Right kidney (tissue), 9 donors: ENCODE results near the gene PAGE2B.
"Not testable (repeated sequence)": the region's sequence is repeated elsewhere in the genome, so short reads cannot be mapped to it uniquely, and the experiment has no call there.

Experiments
- DNase-seq: peaks from one replicate; pipeline ENCODE4 v3.0.0-alpha.2; 2016
- long read RNA-seq, 8 donors: transcript quantifications; one replicate each; lab custom pipeline, GENCODE V29; 2026

Gene PAGE2B, protein sequence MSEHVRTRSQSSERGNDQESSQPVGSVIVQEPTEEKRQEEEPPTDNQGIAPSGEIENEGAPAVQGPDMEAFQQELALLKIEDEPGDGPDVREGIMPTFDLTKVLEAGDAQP
- long read RNA-seq, donor 1, result 0 reads
- long read RNA-seq, donor 2, result 0 reads
- long read RNA-seq, donor 3, result 0 reads
- long read RNA-seq, donor 4, result 0 reads
- long read RNA-seq, donor 5, result 0 reads
- long read RNA-seq, donor 6, result 0 reads
- long read RNA-seq, donor 7, result 0 reads
- long read RNA-seq, donor 8, result 0 reads

DNA sequence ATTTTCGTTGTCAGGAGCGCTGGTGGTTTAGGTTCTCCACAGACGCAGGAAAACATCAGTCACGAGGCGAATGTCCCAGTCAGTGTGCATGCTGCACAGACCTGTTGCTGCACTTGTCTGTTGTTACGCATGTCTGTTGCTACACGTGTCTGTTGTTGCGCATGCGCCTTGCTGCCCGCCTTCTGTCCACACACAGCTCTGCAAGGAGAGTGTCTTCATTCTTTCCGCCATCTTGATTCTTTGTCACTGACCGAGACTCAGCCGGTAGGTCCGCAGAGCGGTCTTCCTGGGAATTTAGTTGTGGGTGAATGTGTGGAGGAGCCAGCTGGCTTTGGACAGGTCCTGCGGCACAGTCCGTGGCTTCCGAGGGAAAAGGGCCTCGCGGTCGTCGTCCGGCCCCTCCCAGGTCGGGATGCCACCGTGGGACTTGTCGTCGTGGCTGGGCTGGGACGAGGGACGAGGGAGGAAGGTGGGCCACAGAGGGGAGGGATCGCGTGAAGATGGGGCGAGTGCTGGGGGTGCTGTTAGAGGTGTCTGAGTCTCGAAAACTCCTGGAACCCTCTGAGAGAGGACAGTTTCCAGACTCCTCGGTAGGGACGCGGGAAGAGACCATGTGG, at the start of gene PAGE2B:
Gene PAGE2B (plus strand): TSS at position 180 of the 617 bp plus-strand sequence. CDS start 1,012 bp downstream, outside the sequence.
- no peak for DNase-seq

DNA sequence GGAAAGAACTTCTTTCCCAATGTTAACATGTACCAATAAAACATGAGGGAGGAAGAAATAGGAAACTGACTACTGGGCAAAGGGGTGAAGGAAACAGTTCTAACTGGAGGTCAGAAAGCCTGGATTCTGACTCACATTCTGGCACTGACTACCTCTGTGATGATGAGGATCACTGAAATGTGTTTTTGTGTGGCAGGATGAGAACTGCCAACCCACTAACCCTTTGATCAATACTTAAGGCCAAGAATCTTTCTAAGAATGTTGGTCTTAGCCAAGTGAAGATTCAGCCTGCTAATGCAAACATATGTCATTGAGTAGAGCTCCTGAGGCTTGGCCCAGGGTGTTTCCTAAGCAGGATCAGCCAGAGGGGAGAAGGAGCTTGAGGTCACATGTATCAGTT, 48.7 kb upstream of the PAGE2B start:
- no peak for DNase-seq

DNA sequence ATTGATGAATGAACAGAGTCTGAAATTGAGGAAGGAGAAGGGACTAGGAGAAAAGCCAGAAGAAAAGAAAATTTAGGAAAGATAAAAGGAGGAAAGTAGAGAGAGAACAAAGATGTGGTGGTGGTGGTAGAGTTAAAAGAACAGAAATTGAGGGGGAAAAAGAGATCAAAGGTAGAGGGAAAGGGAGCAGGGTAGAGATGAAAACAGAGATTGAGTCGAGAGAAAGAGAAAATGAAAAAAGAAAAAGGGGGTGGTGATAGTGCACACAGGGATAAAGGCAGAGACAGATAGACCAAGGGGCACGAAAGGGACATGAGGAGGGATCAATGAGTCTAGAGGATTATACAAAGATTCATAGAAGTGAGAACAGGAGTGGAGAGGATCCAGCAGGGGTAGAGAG, 48.0 kb upstream of the PAGE2B start:
- DNase-seq, result no peak

DNA sequence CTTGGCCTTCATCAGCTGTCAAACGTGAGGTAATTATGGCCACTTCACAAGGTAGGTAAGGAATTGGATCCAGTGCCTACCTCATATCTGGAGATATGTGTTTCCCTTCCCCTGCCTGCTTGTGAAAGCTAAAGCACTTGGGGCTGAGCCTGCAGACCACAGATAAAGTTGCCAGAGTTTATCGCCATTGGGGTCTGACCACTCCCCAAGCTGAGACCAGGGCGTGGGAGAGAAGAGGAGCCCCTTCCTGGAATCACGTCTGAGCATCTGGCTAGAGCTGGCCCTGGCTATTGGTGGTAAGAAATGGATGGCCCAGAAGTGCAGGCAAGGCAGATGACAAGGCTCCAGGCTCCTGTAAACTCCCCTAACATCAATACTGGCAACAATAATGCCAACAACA, 46.8 kb upstream of the PAGE2B start:
- DNase-seq, result no peak

DNA sequence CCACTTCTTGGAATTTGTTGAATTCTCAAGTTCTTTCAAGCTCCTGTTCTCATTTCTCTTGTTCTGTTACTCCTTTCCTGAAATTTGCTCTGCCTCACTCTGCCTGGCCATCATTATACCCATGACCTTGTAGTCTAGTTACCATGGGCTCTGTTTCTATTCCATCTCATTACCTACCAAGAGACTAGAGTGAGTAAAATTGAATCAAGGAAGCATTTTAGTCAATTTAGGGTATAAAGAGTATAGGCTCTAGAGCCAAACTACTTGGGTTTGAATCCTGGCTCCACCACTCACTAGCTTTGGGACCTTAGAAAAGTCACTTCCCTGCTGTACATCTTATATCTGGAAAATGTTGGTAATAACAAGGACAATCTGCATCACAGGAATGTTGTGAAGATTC, 46.2 kb upstream of the PAGE2B start:
- no peak for DNase-seq

DNA sequence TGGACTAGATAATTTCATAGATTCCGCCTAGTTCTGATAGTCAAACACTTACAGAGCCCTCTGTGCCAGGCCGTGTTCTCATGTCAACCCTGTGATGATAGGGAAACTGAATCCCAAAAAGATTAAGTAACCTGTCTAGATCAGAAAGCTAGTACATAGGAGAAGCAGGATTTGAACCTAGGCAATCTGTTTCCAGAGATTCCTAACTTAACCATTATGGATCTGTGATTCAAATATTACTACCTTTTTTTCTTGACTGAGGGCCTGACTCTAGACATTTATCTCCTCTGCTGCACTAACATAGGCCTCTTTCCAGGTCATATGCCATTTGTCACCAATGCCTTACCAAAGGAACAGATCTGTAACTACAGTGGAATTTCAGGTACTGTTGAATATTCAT, 45.5 kb upstream of the PAGE2B start:
- DNase-seq, result no peak

DNA sequence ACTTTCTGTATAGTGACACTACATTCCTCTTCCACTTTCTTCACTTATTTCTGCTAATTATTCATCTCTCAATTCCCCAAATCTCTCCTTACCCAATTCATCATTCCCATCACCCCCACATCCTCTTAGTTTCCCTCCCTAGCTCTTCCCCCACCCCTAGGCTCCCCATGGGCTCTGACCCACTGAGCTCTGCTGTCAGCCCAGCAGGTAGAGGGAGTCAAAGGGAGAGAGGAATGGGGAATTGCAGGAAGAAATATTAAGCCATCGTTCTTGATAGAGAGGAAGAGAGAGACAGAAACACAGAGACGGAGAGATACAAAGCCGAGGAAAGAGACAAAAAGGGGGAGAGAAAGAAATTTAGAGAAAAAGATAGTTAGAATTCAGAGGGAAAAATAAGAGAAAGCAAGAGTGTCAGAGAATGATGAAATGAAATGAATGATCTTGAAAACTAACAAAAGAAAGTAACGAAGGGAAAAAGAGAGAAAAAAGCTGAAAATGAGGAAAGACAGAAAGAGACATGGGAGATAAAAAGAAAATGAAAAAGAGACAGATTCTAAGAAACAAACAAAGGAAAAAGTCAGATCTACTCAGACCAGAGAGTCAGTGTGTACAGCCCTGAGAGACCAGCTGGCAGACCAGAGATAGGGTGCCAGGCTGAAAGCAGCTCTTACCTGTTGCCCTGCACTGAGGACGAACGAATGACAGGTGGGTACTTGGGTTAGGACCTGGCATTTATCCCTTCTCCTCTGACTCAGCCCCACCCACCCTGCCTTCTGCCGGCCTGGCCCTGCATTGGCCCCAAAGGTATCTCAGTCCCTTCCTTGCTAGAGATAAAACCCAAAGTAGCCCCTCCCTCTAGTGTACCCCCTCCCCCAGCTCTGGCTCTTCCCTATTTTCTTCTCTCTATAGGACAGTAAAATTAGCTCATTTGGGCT, 44.3 kb upstream of the PAGE2B start, which contains the start of gene ALAS2:
Gene ALAS2 (minus strand): TSS at position 707 of the 935 bp plus-strand sequence. CDS start 4,977 bp downstream, outside the sequence.
- no peak for DNase-seq

DNA sequence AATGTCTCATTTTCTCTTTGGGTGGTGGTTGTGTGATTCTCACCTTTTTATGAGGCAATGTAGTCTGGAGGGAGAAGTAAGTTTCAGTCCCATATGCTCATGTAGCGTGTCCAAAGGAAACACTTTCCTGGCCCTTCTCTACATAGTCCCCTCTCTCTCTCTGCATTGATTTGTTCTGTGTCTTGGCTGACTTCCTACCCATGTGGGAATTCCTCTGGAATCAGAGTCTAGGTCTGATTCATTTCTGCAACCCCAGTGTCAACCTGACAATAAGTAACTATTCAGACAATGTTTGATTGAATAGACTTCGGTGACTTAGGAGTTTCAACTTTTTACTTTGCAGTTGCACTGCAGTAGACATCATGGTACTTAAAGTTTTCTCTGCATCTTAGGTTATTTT, 41.4 kb upstream of the PAGE2B start:
- DNase-seq, result no peak

DNA sequence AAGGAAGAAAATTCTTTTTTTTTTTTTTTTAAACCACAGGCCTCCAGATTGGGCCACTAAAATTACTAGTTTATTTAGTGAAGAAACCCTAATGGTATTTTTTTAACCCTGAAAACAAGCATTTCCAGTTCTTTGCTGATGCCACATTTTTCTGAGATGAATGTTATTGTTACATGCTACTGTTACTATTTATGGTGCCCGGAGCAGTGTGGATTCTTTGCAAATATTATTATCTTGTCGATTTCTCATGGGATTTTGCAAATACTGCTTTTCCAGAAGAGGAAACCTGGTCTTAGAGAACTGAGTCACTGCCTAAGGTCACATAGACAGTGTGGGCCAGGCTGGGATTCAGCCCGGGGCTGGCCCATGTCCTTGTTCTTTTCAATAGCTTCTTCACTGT, 35.4 kb upstream of the PAGE2B start:
- no peak for DNase-seq

DNA sequence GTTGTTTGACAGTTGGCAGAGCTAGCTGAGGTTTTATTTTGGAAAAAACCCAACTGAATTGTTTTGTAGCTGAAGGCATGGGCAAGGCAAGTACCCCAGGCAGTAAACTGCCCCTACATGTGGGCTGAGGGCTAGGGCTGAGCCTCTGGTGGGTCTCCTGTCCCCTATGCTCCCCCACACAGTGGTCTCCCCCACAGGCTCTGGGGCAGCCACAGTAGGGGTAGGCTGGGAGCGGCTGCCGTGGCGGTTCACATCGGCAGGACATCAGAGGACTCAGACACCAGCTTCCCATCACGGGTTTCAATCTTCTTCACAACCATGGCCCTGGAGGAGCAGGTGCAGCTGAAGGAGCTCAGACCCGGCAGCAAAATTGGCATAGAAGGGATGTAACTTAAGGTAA, 33.3 kb upstream of the PAGE2B start:
- no peak for DNase-seq

DNA sequence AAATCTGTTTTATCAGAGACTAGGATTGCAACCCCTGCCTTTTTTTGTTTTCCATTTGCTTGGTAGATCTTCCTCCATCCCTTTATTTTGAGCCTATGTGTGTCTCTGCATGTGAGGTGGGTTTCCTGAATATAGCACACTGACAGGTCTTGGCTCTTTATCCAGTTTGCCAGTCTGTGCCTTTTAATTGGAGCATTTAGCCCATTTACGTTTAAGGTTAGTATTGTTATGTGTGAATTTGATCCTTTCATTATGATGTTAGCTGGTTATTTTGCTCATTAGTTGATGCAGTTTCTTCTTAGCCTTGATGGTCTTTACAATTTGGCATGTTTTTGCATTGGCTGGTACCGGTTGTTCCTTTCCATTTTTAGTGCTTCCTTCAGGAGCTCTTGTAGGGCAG, 24.2 kb upstream of the PAGE2B start:
- DNase-seq, result not testable (repeated sequence)

DNA sequence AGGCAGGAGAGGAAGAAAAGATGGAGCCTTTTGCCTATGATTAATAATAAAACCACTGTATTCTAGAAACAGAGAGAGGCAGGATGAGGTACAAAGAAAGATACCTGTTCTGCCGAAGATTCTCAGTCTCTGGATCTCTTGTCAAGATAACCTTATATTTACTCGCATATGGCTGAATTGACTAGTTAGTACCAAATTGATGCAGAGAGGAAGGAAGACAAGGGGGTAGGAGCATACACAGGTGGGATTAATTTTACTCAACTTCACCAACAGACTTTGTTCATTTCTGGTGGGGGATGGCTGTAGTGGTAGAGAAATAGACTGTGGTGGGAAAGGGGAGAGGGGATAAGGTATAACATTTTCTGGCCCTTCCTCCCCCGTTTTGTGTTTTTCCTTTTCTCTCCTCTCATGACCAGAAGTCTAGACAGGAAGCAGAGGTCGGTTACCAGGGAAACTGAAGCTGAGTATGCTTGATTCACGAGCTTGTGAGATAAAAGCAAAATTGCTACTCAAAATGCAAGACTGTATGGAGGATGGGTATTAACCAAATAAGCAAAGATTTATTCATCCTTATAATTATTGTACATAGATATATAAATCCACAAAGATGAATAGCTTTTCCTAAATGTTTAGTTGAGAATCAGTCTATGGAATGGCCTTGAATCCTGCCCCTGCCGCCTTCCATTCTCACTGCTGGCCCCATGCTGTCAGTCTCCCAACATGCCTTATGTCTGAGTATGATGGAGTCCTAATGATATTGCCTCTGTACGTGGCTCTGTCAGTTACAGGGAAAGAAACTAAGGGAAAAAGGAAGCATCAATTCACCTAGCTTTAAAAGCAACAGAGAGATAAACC, 17.8 kb upstream of the PAGE2B start:
- DNase-seq, result peak; percentile 12

DNA sequence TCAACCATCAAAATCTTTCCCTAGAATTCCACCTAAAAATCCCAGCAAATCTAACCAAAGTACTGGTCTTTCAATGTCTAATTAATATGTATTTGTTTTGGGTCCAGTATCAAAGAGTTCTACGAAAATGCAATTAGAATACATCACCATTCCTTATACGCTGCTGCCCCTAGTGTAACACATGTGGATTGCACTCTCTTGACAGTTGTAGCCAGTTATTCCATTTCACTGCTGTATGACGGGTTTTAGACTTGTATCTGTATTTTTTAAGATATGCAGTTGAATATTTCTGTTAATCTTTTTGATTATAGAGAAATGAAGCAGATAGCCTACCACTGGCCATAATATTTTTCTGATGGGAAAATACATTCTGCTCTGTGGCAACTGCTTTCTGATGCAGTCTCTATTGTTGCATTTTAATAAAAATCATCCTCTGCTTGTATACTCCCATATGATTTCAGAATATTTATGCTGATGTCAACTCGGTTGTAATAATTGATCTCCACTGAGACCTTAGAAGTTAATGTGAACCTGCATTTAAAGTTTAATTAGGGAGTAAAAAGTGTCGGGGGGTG, 17.1 kb upstream of the PAGE2B start:
- no peak for DNase-seq

DNA sequence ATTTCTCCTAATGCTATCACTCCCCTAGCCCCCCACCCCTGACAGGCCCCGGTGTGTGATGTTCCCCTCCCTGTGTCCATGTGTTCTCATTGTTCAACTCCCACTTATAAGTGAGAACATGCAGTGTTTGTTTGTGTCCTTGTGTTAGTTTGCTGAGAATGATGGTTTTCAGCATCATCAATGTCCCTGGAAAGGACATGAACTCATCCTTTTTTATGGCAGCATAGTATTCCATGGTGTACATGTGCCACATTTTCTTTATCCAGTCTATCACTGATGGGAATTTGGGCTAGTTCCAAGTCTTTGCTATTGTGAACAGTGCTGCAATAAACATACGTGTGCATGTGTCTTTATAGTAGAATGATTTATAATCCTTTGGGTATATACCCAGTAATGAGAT, 7.7 kb upstream of the PAGE2B start:
- not testable (repeated sequence) for DNase-seq

DNA sequence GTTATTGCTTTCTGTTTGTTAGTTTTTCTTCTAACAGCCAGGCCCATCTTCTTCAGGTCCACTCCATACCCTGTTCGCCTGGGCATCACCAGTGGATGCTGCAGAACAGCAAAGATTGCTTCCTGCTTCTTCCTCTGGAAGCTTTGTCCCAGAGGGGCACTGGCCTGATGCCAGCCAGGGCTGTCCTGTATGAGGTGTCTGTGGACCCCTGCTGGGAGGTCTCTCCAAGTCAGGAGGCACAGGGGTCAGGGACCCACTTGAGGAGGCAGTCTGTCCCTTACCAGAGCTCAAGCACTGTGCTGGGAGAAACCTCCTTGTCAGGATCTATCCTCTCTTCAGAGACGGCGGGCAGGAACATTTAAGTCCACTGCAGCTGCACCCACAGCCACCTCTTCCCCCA, 2.5 kb upstream of the PAGE2B start:
- DNase-seq, result no peak

DNA sequence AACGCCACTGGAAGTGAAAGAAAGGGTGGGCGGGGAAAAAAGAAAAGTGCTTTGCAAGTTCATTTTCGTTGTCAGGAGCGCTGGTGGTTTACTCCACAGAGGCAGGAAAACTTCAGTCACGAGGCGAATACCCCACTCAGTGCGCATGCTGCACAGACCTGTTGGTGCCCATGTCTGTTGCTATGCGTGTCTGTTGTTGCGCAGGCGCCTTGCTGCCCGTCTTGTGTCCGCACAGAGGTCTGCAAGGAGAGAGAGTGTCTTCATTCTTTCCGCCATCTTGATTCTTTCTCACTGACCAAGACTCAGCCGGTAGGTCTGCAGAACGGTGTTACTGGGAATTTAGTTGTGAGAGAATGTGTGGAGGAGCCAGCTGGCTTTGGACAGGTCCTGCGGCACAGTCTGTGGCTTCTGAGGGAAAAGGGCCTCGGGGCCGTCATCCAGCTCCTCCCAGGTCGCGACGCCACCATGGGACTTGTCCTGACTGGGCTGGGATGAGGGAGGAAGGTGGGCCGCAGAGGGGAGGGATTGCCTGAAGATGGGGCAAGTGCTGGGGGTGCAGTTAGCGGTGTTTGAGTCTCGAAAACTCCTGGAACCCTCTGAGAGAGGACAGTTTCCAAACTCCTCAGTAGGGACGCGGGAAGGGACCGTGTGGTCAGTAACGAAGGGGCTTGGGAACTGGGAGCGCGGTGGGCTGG, 14.1 kb downstream of the PAGE2B start, which contains the start of gene PAGE2:
Gene PAGE2 (plus strand): TSS at position 224 of the 695 bp plus-strand sequence. CDS start 1,003 bp downstream, outside the sequence.
- DNase-seq, result no peak

DNA sequence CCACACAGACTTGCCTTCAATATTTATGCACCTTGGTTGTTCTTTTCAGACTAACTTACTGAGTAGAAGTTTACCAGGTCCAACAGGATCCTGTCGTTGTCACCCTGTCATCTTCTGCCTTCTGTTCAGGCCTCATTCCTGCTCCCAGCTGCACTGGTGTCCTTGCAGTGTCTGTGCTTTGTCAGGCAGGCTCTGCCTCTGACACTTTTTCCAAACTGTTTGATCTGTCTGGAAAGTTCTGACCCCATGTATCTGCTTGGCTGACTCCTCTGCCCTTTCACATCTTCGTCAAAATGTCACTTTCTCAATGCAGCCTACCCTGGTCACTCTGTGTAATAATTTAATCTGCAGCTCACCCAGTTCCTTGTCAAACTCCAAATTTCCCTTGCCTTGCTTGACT, 23.9 kb downstream of the PAGE2B start:
- no peak for DNase-seq

DNA sequence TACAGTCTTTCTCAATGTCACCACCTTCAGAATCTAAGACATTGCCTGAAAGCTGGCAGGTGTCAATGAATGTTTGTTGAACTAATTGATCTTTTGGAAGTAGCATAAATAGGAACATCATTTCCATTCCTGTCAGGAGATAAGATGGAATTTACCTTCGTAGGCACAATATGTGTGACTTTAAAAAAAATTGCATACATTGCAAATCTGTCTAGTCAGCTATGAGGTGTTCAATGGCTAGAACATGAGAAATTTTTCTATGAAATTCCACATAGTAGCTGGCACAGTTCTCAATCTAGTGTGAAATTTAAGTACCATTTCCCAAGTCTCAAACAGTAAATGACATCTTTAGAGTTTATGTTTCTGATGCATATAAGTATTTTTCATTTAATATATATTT, 24.3 kb downstream of the PAGE2B start:
- no peak for DNase-seq

DNA sequence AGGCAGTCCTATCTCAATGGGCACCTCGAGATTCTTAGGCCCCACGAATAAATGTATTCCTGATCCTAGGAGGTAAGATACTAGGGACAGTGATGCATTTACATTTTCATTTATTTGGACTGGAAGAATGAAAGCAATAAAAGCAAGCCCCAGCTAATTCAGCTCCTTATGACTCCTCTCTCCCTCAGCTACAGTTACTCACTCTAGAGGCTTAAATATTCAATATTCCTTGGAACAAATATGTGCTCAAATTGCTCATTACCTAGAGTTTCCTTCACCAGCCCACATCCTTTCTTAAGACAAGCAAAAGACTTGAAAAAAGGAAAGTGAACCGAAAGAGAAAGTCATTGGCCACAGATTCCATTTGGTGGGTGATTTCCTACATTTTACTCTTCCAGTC, 27.9 kb downstream of the PAGE2B start:
- no peak for DNase-seq

DNA sequence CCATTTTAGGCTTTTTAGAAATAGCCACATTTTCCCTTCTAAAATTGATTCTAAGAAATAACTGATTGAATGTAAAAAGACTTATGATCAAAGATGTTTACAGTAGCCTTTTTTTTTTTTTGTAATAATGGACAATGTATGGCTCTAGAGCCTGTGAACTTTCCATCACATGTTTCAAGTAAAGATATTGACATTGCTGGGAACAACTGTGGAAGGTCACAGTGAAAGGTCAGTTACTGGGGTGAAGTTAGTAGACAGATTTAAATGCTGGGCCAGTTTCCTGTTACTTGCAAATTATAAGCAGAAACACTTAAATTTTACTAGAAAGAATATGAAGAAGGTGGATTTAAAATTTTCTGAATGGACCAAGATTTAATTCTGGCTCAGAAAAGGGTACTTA, 32.4 kb downstream of the PAGE2B start:
- DNase-seq, result no peak

DNA sequence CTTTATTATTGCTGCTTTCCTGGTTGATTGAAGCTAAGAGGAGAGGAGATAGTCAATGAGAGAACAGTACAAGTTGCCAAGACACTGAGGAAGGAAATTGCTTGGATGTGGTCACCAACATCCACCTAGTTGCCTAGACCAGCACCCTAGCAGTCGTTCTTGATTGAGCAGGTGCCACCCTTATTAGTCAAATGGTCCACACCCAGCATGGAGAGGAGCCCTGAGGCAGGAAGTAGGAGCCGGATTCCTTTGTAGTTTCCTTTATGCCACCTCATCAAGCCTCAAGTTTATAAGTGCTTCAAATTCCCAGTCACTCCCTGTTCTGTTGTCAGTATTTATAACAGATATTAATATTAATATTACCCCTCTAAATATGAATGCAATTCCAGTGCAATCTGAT, 33.1 kb downstream of the PAGE2B start:
- DNase-seq, result no peak
